ENCODE data around the gene AHRR.

DNA sequence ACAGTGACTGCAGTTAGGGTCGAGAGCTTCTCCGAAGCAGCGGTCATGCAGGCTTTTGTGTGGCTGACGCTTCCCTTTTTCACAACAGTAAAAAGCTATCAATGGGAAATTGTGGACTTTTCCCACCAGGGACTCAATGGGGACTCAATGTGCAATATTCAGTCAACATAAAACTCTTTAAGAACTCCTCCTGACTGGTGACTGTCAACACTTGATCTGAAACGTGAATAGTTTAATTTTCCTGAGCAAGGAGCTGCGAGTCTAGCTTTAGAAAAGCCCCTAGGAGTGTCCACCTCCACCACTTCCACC lies 150.2 kb downstream of the AHRR start:
- TF ChIP-seq, protein P1, sequence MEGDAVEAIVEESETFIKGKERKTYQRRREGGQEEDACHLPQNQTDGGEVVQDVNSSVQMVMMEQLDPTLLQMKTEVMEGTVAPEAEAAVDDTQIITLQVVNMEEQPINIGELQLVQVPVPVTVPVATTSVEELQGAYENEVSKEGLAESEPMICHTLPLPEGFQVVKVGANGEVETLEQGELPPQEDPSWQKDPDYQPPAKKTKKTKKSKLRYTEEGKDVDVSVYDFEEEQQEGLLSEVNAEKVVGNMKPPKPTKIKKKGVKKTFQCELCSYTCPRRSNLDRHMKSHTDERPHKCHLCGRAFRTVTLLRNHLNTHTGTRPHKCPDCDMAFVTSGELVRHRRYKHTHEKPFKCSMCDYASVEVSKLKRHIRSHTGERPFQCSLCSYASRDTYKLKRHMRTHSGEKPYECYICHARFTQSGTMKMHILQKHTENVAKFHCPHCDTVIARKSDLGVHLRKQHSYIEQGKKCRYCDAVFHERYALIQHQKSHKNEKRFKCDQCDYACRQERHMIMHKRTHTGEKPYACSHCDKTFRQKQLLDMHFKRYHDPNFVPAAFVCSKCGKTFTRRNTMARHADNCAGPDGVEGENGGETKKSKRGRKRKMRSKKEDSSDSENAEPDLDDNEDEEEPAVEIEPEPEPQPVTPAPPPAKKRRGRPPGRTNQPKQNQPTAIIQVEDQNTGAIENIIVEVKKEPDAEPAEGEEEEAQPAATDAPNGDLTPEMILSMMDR (conservative IDR thresholded peaks at IDR 0.05 in 1 of 2, IDR thresholded peaks at IDR 0.05 in 1 of 2; ENCODE audit: low read depth in 1 of 2, low read length in 2 of 2), result no peak
- TF ChIP-seq EZH2 (IDR thresholded peaks at IDR 0.05; ENCODE audit: low read length, missing control alignments), result no peak

All from fibroblast of lung (primary cell).